ENCODE measurements around the gene WBP11. TPM values are rescaled to one million over a fixed set of nuclear protein-coding genes. Genes with fewer than 3 reads are reported as not detected.
A peak's percentile ranks its signal among the peaks of the same experiment; 100 is the strongest.

Gene WBP11
- total RNA-seq, 1 experiment from 2014 or later: 56.6 TPM

DNA sequence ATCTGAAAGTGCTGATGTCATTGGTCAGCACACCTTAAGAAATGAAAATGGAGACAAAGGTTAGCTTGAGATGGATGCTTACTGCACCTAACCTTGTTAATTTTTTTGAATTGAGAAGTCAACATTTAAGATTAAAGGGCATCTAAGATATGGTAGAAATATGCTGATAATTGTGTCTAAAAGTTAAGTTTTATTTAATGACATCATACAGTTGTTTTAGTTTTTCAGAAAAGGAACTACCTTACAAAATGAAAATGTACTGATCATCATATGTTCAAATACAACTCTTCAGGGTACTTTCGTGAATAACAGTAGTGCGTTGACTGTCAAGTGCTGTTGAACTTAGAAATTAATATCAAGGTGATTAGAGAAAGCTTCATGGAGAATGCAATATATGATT is 8.2 kb upstream of the WBP11 start:
- ChIA-PET CTCF (interaction anchor here (0.6 to 5.3 kb wide), 30 partner anchors 11 to 625 kb away, joined by 3 to 84 read pairs (median 6); partner anchors contain the start of genes ART4 and RERG), POLR2A (interaction anchor here (0.9 to 2.6 kb wide), 10 partner anchors 8 to 410 kb away, joined by 3 to 22 read pairs (median 4); partner anchors contain the start of genes C12orf60, RERG and WBP11)
- peaks cover 6% of the 10 kb centered on the region for H3K4me1 Mint-ChIP-seq (ENCODE audit: insufficient read depth, unreplicated experiment)
- DNase-seq (ENCODE audit: unreplicated experiment): no peak
- H3K27ac Mint-ChIP-seq (ENCODE audit: low read depth, unreplicated experiment): no peak overlapping the region
- no peak overlapping the region for H3K4me3 Mint-ChIP-seq (ENCODE audit: unreplicated experiment)
- no peaks in the 10 kb centered on the region for H3K9me3 Mint-ChIP-seq (ENCODE audit: unreplicated experiment)
- H3K36me3 Mint-ChIP-seq (ENCODE audit: insufficient read depth, unreplicated experiment): peaks cover 6% of the 10 kb centered on the region
- TF ChIP-seq, protein P1, sequence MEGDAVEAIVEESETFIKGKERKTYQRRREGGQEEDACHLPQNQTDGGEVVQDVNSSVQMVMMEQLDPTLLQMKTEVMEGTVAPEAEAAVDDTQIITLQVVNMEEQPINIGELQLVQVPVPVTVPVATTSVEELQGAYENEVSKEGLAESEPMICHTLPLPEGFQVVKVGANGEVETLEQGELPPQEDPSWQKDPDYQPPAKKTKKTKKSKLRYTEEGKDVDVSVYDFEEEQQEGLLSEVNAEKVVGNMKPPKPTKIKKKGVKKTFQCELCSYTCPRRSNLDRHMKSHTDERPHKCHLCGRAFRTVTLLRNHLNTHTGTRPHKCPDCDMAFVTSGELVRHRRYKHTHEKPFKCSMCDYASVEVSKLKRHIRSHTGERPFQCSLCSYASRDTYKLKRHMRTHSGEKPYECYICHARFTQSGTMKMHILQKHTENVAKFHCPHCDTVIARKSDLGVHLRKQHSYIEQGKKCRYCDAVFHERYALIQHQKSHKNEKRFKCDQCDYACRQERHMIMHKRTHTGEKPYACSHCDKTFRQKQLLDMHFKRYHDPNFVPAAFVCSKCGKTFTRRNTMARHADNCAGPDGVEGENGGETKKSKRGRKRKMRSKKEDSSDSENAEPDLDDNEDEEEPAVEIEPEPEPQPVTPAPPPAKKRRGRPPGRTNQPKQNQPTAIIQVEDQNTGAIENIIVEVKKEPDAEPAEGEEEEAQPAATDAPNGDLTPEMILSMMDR (IDR thresholded peaks at IDR 0.05; ENCODE audit: unreplicated experiment): no peak
- intact Hi-C loops (cut with micrococcal nuclease): loop anchor here (1.0 kb wide), 2 partner anchors 34 to 184 kb away; no protein-coding TSS in a partner anchor
- BruUV-seq (replicated peaks): no TSS peak
- H3K27me3 Mint-ChIP-seq (ENCODE audit: insufficient read depth, unreplicated experiment): no peaks in the 10 kb centered on the region

DNA sequence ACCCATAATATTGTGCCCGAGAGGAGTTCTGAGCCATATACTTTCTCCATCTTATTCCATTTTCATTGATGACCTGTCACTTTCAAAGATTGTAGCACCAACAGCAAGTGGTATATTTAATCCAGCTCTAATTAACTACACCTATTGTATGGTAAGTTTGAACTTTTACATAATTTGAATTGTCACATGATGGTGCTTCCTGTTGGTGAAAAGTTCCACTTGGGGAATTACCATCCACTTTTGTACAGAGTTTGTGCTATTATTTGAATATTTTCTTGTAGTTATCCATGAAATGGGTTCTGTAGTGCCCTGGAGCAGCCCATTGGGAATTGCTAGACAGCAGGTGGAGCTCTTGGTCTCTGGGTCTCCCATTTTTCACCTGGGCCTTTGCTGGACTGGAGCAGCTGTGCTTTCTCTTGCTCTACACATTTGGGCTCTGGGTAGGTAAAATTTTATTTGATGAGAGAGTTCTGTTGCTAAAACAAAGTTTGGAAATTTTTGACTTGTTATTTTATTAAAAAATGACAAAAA is 7.7 kb upstream of the WBP11 start:
- Mint-ChIP-seq H3K27me3 (ENCODE audit: insufficient read depth, unreplicated experiment) (no peaks in the 10 kb centered on the region), H3K36me3 (ENCODE audit: insufficient read depth, unreplicated experiment) (peaks cover 6% of the 10 kb centered on the region), H3K4me1 (ENCODE audit: insufficient read depth, unreplicated experiment) (peaks cover 6% of the 10 kb centered on the region), H3K27ac (ENCODE audit: low read depth, unreplicated experiment) (no peak overlapping the region), H3K4me3 (ENCODE audit: unreplicated experiment) (no peak overlapping the region), H3K9me3 (ENCODE audit: unreplicated experiment) (no peaks in the 10 kb centered on the region)
- ChIA-PET POLR2A (interaction anchor here (0.8 to 2.6 kb wide), 10 partner anchors 7 to 410 kb away, joined by 3 to 22 read pairs (median 3); partner anchors contain the start of genes C12orf60, RERG and WBP11), CTCF (interaction anchor here (0.6 to 5.3 kb wide), 36 partner anchors 9 to 633 kb away, joined by 3 to 84 read pairs (median 4); partner anchors contain the start of genes ART4 and RERG)
- BruUV-seq (replicated peaks): no TSS peak
- TF ChIP-seq, protein P1 (IDR thresholded peaks at IDR 0.05; ENCODE audit: unreplicated experiment): peak; percentile 65
- intact Hi-C loops (cut with micrococcal nuclease): loop anchor here (1.0 kb wide), 2 partner anchors 34 to 184 kb away; no protein-coding TSS in a partner anchor
- peak; percentile 64 for DNase-seq (ENCODE audit: unreplicated experiment)

DNA sequence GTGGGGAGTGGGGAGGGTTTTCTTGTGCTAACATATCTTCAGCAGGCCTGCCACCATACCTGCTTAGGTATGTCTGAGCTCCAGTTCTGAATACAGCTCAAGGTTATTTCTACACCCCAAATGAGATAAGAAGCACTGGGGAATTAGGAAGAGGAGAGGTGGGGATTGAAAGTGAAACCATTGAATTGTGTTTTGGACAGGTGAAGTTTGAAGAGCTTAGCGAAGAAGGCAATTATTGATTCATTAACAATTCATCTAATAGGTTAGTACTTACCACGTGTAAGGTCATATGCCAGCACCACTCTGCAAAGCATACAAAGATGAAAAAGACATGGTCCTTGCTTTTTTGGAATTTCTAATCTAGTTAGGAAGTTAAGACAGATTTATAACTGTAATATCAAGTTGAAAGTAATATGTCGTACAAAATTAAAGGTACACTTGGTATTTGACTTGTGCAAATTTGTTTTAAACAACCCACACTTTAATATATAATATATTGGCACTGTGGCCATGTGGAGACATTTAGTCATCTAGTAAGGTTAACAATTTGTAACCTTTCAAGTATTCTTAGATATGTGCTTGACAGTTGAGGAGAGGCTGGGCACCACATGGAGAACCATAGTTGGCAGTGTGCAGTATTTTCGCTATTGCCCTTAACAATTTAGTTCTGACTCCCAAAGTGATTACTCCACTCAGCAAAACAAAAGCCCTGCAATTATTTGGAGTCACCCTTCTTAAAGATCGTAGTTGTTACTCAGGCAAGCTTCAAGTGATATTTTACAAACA is 7.1 kb upstream of the WBP11 start:
- H3K9me3 Mint-ChIP-seq (ENCODE audit: unreplicated experiment): no peaks in the 10 kb centered on the region
- peaks cover 6% of the 10 kb centered on the region for H3K36me3 Mint-ChIP-seq (ENCODE audit: insufficient read depth, unreplicated experiment)
- ChIA-PET POLR2A (interaction anchor here (0.6 to 2.6 kb wide), 11 partner anchors 23 to 411 kb away, joined by 3 to 22 read pairs (median 3); partner anchors contain the start of gene RERG), CTCF (interaction anchor here (0.5 to 5.3 kb wide), 31 partner anchors 9 to 1835 kb away, joined by 3 to 84 read pairs (median 5); partner anchors contain the start of genes ART4 and RERG)
- intact Hi-C loops (cut with micrococcal nuclease): no loop called here
- TF ChIP-seq, protein P1 (IDR thresholded peaks at IDR 0.05; ENCODE audit: unreplicated experiment): no peak
- BruUV-seq (replicated peaks): no TSS peak
- H3K4me1 Mint-ChIP-seq (ENCODE audit: insufficient read depth, unreplicated experiment): peaks cover 6% of the 10 kb centered on the region
- H3K27me3 Mint-ChIP-seq (ENCODE audit: insufficient read depth, unreplicated experiment): no peaks in the 10 kb centered on the region
- DNase-seq (ENCODE audit: unreplicated experiment): no peak
- H3K4me3 Mint-ChIP-seq (ENCODE audit: unreplicated experiment): no peak overlapping the region
- no peak overlapping the region for H3K27ac Mint-ChIP-seq (ENCODE audit: low read depth, unreplicated experiment)

- intact Hi-C loops (cut with micrococcal nuclease): loop anchor here (1.0 to 2.0 kb wide), 3 partner anchors 21 to 33 kb away; a partner anchor contains a TSS
- no peak overlapping the region for H3K4me3 Mint-ChIP-seq (ENCODE audit: unreplicated experiment)
- H3K9me3 Mint-ChIP-seq (ENCODE audit: unreplicated experiment): no peaks in the 10 kb centered on the region
- no peaks in the 10 kb centered on the region for H3K27me3 Mint-ChIP-seq (ENCODE audit: insufficient read depth, unreplicated experiment)
- H3K4me1 Mint-ChIP-seq (ENCODE audit: insufficient read depth, unreplicated experiment): peaks cover 9% of the 10 kb centered on the region
- no peak overlapping the region for H3K27ac Mint-ChIP-seq (ENCODE audit: low read depth, unreplicated experiment)
- peaks cover 26% of the 10 kb centered on the region for H3K36me3 Mint-ChIP-seq (ENCODE audit: insufficient read depth, unreplicated experiment)
- POLR2A ChIA-PET: interaction anchor here (0.7 to 6.9 kb wide), 23 partner anchors 8 to 859 kb away, joined by 3 to 285 read pairs (median 5); a partner anchor contains a TSS
- TSS peak; percentile 78 for BruUV-seq (replicated peaks)
- no peak for DNase-seq (ENCODE audit: unreplicated experiment)
- CTCF ChIA-PET: interaction anchor here (0.7 kb wide), 1 partner anchor 187 kb away, joined by 3 read pairs; no protein-coding TSS in a partner anchor
- TF ChIP-seq, protein P1 (IDR thresholded peaks at IDR 0.05; ENCODE audit: unreplicated experiment): no peak
Observed at GRCh38 chr12:14803830-14804160, 517 bp upstream of the WBP11 start.

All from MCF 10A (cell line).